H54 (cell line): ENCODE measurements around the gene ZNF618.
A peak's percentile ranks its signal among the peaks of the same experiment; 100 is the strongest.

Source experiments
- DNase-seq: peaks from one replicate; pipeline ENCODE4 v3.0.0; 2011; ENCODE audit warnings: low spot score, mixed read lengths; ENCODE audit not compliant: insufficient read length
- FAIRE-seq: peaks from 3 replicates; lab custom pipeline; 2011; peaks lifted over from hg19 to GRCh38; lab: Jason Lieb, UNC
- POLR2A ChIP-seq: IDR thresholded peaks from 2 replicates; pipeline ENCODE4 v1.6.1; 2011; ENCODE audit warnings: low read depth, mild to moderate bottlenecking, low read length

The ZNF618 gene

DNA sequence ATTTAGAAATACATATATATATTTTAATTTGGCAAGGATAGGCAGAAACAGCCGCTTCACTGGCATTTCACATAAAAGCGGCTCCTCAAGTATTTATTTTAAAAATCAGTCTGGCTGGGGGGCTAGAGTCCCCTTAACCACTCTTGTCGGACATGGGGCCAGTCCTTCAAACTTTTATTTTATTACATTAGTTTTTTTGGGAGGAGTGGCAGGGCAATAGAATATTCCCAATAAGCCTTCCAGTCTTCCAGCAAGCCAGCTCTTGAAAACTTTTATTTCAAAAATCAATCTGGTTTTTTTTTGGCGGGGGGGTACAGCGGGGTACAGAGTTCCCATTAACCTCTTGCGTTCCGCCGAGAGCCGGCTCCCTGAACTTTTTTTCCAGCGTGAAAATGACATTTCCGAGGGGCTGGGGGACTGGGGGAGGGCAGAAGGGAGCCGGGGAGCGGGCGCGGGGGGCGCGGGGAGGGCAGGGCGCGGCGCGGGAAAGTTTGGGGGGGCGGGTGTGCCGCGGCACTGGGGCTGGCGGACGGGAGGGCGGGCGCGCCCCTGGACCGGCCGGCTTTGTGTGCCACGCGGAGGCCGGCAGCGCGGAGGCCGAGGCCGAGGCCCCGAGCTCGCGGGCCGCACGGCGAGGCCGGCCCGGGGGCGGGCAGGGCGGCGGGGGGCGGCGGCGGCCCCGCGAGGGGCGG, 504 bp upstream of the ZNF618 start:
- no peak for TF ChIP-seq POLR2A
- DNase-seq (peak; percentile 48), FAIRE-seq (no peak)

GRCh38 chr9:113876993-113877368, 872 bp downstream of the ZNF618 start:
- no peak for FAIRE-seq
- no peak for DNase-seq
- no peak for TF ChIP-seq POLR2A

DNA sequence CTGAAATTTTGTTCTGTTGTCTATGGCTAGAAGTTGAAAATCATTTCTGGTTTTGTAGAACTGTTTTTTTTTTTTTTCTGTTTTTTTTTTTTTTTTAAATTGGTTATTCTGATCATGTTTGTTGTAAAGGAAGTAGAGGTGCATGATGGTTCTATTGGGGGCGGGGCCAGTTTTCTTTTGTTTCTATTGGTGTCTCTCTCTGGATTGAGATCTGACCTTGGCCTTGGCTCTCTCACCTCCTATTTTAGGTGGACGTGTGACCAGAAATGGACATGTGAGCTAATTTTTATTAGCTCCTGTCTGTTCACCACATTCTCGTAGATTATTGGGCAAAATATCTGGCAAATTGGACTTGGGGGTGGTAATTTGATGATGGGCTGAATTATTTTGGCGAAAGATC, 3.2 kb downstream of the ZNF618 start:
- DNase-seq (no peak), FAIRE-seq (no peak)
- no peak for TF ChIP-seq POLR2A

DNA sequence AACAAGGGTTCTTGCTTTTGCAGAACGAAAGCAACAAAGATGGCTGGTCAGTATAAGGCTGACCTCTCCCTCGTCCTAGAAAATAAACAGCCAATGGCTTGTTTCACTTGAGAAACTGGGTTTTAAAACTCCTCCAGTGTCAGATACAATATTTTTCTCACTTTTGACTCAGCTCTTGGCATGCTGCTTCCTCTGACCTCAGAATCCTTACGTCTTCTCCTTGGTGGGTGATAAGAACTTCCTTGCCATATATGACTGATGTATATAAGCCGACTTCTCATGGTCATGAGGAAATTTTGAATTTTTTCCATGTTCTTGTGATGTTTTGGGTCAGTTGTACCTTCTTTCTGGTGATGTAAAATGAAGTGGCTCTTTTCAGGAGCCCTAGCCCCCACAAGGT, 3.8 kb downstream of the ZNF618 start:
- FAIRE-seq (peak; percentile 33), DNase-seq (no peak)

DNA sequence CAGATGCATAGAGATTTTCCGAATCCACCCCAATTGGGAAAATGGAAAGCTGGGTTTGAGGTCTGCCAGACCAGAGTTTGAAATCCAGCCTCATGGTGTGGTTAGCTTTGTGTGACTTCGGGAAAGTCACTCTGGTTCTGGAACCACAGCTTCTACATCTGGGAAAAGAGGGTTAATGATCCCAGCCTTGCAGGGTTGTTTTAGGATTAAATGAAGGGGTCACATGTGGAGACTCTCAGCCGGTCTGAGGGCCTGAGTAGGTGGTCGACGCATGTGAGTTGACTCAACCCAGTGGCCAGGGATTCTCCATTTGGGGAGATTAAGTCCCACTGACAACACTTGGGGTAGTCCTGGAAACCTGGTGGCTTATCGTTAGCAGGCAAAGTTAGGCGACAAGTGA, 6.1 kb downstream of the ZNF618 start:
- FAIRE-seq (no peak), DNase-seq (no peak)
- TF ChIP-seq POLR2A = no peak

More for the DNA sequence above, 3.8 kb downstream of the ZNF618 start:
- TF ChIP-seq POLR2A = no peak

- DNase-seq = no peak
- FAIRE-seq = no peak
Measured at GRCh38 chr9:113882636-113883164, 6.6 kb downstream of the ZNF618 start.

DNA sequence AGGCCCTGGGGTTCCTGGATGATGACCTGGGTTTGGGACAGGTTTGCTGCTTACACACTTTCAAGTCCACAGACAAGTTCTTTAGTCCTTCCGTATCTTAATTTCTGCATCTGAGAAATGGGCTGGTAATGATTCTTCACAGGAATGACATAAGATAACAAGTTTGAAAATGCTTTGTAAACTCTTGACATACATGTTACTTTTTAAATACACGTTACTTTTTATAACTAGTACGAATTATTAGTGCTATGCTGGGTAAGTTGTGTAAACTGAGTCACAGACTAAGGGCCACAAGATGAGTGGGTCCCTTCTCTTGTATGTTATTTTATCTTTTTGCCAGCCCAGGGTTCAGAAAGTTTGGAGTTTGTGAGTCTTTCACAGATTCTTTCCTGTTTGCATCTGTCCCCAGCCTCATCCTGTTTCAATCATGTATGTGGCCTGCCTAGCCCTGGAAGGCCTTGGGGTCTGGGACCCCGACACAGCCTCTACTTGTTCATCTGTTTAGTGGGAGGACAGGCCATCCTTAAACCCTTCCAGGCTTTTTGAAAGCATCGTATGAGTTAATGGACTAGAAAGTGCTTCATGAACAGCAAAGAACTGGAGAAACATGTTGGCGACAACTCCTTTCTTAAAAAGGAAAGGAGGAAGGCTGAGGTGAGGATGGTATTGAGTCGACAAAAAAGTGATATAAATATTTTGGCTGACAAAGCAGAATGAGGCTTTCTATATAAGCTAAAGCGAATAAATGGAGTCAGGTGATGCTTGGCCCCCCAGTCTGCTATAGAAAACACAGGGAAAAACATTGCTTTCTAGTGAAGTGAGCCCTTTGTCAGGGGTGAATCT, 9.3 kb downstream of the ZNF618 start:
- TF ChIP-seq POLR2A = no peak
- FAIRE-seq = no peak

More at GRCh38 chr9:113882636-113883164, 6.6 kb downstream of the ZNF618 start:
- no peak for TF ChIP-seq POLR2A

DNA sequence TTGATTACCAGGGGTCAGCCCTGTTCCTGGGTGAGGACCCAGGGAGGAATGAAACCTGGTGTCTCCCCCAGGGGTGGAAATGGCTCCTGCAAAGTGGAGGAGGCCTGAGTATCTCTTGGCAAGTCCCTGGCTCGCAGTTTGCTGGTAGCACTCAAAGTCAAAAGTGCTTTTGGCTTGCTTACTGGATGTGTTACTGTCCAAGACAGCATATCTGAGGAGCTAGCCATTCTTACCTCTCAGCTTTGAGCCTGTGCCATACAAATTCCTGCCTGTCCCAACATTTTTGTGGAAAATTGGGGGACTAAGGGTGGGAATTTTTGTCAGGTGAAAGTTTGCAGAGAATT, 9.9 kb downstream of the ZNF618 start:
- DNase-seq (no peak), FAIRE-seq (peak; percentile 53)
- TF ChIP-seq POLR2A = no peak

More for the DNA sequence above, 9.3 kb downstream of the ZNF618 start:
- no peak for DNase-seq

- FAIRE-seq (no peak), DNase-seq (no peak)
- TF ChIP-seq POLR2A = no peak
Measured at GRCh38 chr9:113886466-113886865, 10.4 kb downstream of the ZNF618 start.

GRCh38 chr9:113886933-113887332, 10.8 kb downstream of the ZNF618 start:
- DNase-seq (no peak), FAIRE-seq (no peak)

GRCh38 chr9:113887436-113887835, 11.3 kb downstream of the ZNF618 start:
- no peak for FAIRE-seq
- no peak for DNase-seq
- no peak for TF ChIP-seq POLR2A

More at GRCh38 chr9:113886933-113887332, 10.8 kb downstream of the ZNF618 start:
- TF ChIP-seq POLR2A = no peak

- DNase-seq (no peak), FAIRE-seq (peak; percentile 52)
- no peak for TF ChIP-seq POLR2A
Measured at GRCh38 chr9:113888336-113888735, 12.2 kb downstream of the ZNF618 start.

- no peak for TF ChIP-seq POLR2A
- DNase-seq (no peak), FAIRE-seq (no peak)
Measured at GRCh38 chr9:113888976-113889375, 12.9 kb downstream of the ZNF618 start.

DNA sequence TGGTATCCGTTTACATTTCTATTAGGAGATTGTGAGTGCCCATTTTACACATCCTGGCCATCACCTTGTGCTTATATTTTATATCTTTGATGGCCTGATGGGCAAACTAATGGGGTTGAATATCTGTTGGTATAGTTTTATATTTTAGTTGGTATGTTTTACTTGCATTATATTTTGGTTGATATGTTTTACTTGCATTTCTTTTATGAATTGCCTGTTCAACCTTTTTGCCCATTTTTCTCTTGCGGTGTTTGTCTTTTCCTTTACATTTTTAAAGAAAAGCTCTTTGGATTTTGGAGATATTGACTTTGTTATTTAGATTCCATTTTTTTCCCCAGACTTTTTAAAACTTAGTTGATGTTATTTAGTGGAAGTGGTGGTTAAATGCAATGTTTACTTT, 14.6 kb downstream of the ZNF618 start:
- FAIRE-seq (no peak), DNase-seq (no peak)
- TF ChIP-seq POLR2A = no peak
